Measurements from ENCODE around the gene DNAJB6.

Gene DNAJB6

GRCh38 chr7:157371296-157371695 lies 34.5 kb downstream of the DNAJB6 start:
- DNase-seq = no peak

GRCh38 chr7:157372300-157373232 lies 35.8 kb downstream of the DNAJB6 start:
- DNase-seq = no peak

DNA sequence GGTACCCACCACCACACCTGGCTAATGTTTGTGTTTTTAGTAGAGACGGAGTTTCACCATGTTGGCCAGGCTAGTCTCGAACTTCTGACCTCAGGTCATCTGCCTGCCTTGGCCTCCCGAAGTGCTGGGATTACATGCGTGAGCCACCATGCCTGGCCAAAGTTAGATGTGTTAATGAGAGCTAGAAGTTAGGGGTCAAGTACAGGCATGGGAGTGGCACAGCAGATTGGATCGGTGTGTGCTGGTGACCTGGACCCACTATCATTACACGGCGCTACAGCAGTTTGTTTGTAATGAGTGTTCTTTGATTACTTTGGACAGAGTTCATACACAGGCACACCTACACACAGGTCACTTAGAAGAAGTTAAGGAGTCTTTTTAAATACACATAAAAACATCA lies 36.7 kb downstream of the DNAJB6 start:
- no peak for DNase-seq

- DNase-seq = no peak
Measured at GRCh38 chr7:157375410-157375809, 38.6 kb downstream of the DNAJB6 start.

GRCh38 chr7:157377436-157378124 lies 40.8 kb downstream of the DNAJB6 start:
- no peak for DNase-seq

- no peak for DNase-seq
Measured at GRCh38 chr7:157378390-157378789, 41.6 kb downstream of the DNAJB6 start.

DNA sequence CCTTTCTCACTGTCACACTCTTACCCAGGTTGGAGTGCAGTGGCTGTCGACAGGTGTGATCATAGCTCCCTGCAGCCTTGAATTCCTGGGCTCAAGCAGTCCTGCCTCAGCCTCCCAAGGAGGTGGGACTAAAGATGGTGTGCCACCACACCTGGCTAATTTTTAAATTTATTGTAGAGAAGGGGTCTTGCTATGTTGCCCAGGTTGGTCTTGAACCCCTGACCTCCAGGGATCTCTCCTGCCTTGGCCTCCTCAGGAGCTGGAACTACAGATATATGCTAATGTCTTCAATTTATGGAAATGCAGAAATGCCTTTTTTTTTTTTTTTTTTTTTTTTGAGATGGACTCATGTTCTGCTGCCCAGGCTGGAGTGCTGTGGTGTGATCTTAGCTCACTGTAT lies 42.7 kb downstream of the DNAJB6 start:
- DNase-seq = no peak

DNA sequence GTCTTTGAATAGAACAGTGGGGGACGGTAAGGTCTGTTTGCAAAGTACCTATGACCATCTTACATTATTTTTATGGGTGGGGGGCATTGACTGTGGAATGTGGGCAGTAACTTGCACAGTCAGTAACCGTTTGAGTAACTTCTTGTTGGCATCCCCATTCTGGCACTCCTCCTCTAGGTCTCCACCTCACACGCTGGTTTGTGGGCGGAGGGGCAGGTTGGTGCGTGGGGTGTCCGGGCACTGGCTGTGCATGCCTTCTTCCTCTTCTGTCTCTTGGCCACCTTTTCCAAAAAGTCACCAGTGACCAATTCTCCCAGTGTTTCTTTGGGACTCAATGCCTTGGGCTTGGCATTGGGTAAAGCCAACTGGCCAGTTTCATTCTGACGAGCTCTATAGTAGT lies 43.6 kb downstream of the DNAJB6 start:
- DNase-seq = no peak

DNA sequence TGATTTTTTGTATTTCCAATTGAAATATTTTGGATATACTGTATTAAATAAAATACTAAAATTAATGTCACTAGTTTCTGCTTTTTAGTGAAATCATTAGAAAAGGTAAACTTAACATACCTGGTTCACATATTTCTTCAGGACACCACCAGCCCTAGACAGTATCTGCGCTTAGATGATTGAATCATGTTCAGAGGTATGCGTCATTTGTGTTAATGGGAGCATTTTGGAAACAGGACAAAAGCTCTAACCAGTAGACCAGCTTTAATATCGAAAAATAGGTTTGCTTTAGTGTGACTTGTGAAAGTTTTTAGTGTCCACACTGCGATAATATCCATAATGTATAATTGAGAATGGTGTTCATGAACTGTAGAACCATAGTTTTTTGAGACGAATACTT lies 47.1 kb downstream of the DNAJB6 start:
- DNase-seq = no peak

DNA sequence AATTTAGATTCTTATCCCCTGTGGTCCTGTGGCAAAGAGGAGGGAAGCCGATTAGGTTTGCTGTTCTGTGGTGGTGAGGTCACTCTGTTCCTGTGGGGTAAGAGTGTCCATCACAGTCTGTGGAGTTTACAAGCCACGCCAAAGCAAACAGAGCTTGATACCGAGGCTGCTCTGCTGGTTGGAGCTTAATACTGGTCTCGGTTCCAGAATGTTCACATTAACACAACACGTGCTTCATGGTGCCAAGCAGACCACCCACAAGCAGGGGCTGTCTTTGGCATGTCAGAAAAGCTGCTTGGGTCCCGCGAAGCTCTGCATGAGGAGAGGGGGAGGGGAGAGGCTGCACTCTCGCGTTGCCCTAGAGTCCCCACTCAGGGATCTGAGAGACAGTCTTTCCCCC lies 47.5 kb downstream of the DNAJB6 start:
- DNase-seq = no peak

DNA sequence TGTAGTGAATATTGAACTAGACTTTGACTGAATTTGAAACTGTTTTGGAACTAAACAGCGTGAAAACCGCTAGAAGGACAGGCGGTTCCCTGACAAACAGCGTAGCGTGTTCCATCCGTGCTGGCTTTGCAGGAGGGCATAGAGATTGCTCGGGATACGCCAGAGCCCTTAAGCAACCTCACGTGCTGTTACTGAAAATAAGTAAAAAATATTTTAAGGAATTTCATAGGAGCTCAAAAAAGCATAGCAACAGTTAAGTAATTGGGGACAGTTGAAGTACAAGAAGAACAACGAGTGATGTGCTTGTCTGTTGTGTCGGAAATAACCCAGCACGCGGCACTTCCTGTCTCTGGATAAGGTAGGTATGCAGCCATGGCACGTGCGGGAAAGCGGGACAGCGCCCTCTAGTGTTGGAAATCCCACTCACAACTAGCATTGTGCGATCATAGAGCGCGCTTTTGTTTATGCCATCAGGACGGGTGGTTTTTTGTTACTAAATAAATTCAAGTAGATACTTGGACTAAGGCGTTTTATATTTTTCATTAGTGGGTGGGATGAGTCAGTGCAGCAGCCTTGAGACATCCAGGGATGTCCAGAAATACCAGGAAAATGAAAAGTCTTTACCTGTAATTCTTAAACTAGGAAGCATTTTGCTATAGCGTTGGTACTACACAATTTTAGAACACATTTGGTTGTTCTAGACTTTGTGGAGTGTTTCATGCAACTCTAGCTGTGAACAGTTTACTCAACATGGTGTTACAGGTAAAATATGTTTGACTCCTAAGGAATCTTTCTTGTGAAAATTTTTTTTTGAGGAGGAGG lies 50.4 kb downstream of the DNAJB6 start:
- peak; percentile 74 for DNase-seq

- no peak for DNase-seq
Measured at GRCh38 chr7:157388301-157388700, 51.5 kb downstream of the DNAJB6 start.

GRCh38 chr7:157389951-157390730 lies 53.3 kb downstream of the DNAJB6 start:
- DNase-seq = no peak

GRCh38 chr7:157391036-157391710 lies 54.4 kb downstream of the DNAJB6 start:
- DNase-seq = no peak

- no peak for DNase-seq
Measured at GRCh38 chr7:157392256-157393037, 55.6 kb downstream of the DNAJB6 start.

DNA sequence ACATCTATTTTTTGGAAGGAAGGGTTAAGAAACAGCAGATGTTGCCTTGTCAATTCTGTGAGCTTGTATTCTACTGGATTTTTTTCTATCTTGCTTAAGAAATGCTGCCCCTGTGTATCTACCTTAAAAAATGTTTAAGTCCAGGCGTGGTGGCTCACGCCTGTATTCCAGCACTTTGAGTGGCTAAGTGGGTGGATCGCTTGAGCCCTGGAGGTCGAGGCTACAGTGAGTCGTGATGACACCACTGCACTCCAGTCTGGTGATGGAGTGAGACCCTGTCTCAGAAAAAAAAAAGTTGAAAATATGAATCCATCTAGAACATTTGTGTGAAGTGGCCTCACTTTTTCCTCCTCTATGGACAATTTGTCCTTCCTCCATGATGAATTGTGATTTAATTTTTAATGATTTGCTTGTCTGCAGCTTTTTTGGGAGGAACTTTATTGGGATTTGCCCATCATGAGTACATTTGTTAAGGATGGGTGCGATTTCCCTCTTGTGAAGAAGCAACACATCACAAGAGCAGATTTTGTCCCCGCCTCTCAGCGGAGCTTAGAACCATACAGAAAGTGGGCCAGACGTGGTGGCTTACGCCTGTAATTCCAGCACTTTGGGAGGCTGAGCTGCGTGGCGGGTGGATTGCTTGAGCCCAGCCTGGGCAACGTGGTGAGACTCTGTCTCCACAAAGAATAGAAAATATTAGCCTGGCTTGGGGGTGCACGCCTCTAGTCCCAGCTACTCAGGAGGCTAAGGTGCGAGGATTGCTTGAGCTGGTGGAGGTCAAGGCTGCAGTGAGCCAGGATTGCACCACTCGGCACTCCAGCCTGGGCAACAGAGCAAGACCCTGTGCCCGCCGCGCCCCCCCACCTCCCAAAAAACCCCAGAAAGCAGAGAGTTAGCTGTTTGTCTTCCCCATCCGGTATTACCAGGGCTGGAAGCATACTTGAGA lies 57.7 kb downstream of the DNAJB6 start:
- DNase-seq = no peak

- DNase-seq = no peak
Measured at GRCh38 chr7:157395206-157395605, 58.4 kb downstream of the DNAJB6 start.

DNA sequence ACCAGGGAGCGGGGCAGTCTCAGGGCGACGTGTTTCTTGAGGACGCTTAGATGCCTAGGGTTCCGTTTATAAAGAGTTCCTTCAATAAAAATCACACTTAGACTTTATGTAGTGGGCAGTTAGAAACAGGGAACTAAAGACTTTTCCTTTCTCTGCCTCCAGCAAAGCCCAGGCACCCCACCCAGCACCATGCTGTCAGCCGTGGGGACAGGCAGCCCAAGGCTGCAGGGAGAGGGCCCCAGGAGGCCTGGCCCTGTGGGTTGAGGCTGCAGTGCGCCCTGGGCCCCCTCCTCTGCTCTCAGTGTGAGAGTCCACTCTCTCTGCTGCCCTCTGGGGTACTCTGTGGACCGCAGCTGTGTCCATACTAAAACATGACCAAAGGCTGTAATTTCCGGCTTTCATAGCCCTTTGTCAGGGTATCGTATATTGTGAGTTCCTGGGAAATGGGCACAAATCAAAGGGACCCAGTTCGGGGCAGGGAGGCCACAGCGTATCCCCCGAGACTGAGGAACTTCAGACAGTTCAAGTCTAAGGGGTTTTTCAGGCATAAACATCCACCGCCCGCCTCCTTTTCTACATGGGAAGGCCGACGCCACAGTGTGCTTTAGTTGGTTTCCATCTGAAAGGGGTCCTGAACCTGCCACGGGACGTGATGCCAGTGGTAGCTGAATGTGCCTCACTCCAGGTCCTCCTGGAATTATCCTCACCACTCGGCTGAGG lies 59.7 kb downstream of the DNAJB6 start:
- no peak for DNase-seq

GRCh38 chr7:157397036-157397720 lies 60.4 kb downstream of the DNAJB6 start:
- no peak for DNase-seq
